HCT116 (cell line): ENCODE results near the gene PRSS58. TPM values are rescaled to one million over a fixed set of nuclear protein-coding genes. Genes with fewer than 3 reads are reported as not detected.

Source experiments
- ATAC-seq: fragments of 200-7000 bp; cut with Tn5 transposase; 2 replicates; pipeline ENCODE4 v1.9.1; 2020; ENCODE audit warnings: mild to moderate bottlenecking, moderate library complexity
- BruUV-seq: library from RNA; stranded (reverse); fragments of 400-500 nt; replicated peaks from 2 replicates; lab custom pipeline; 2021; lab: Mats Ljungman, UMichigan
- CTCF ChIA-PET: fragments of 300-600 bp; sonication (Branson Sonifier 250); formaldehyde crosslinking; loops from one replicate; lab custom pipeline; 2021; ENCODE audit warnings: antibody characterized with exemption; lab: Charles Lee
- POLR2A ChIA-PET: fragments of 300-600, 350-600 bp; sonication (Branson Sonifier 250); formaldehyde crosslinking; loops from one replicate; lab custom pipeline; 2021; ENCODE audit warnings: antibody characterized with exemption; lab: Charles Lee
- RAD21 ChIA-PET, 2 experiments: fragments of 300-600 bp; sonication (Branson Sonifier 250); formaldehyde crosslinking; loops; one replicate each; lab custom pipeline; 2023; ENCODE audit warnings: low total read pairs in 2 of 2; ENCODE audit not compliant: uncharacterized antibody in 2 of 2, unreplicated experiment in 2 of 2, low non-redundant PET in 1 of 2; lab: Charles Lee
- DNase-seq: peaks from one replicate; pipeline ENCODE4 v3.0.0-alpha.2; 2010; ENCODE audit warnings: low read depth, low spot score
- H2AFZ ChIP-seq: fragments of 200-600 bp; shearing (Covaris generic), sonication (generic); 2 replicates; pipeline ENCODE4 v1.6.1; 2017; ENCODE audit warnings: low read depth, mixed run types, mixed read lengths, antibody characterized with exemption, low read length; ENCODE audit not compliant: poor library complexity, severe bottlenecking
- H3K27ac ChIP-seq: 2 replicates; pipeline ENCODE4 v1.5.1; 2012; ENCODE audit warnings: low read depth, low read length
- H3K27me3 ChIP-seq: fragments of 200-600 bp; sonication (generic); 2 replicates; pipeline ENCODE4 v1.6.1; 2016; ENCODE audit warnings: mixed run types, low read length, mixed read lengths; ENCODE audit not compliant: insufficient read depth
- H3K36me3 ChIP-seq, 2 experiments: fragments of 200-500 bp in 1 of 2; fragments of 200-600 bp in 1 of 2; sonication (Bioruptor generic) in 1 of 2; sonication (generic) in 1 of 2; 2 replicates each; pipeline versions ENCODE4 v1.5.1 to v1.6.1; 2014 to 2016; ENCODE audit warnings: low read length in 2 of 2, inconsistent platforms in 1 of 2, mixed read lengths in 1 of 2, mixed run types in 1 of 2; ENCODE audit not compliant: insufficient read depth in 2 of 2, control insufficient read depth in 1 of 2
- H3K4me1 ChIP-seq, 2 experiments: fragments of 200-600 bp in 1 of 2; sonication (generic) in 1 of 2; 2 replicates each; pipeline versions ENCODE4 v1.5.1 to v1.6.1; 2012 to 2017; ENCODE audit warnings: low read length in 2 of 2, inconsistent platforms in 1 of 2, mild to moderate bottlenecking in 1 of 2, mixed read lengths in 1 of 2, mixed run types in 1 of 2, moderate library complexity in 1 of 2; ENCODE audit not compliant: insufficient read depth in 2 of 2, control insufficient read depth in 1 of 2
- H3K4me2 ChIP-seq: fragments of 200-600 bp; sonication (generic); 2 replicates; pipeline ENCODE4 v1.6.1; 2017; ENCODE audit warnings: mixed run types, low read length, mixed read lengths
- H3K4me3 ChIP-seq, 2 experiments: fragments of 200-600 bp in 1 of 2; sonication (generic) in 1 of 2; replicated peaks in 1 of 2; 2 replicates each; pipeline ENCODE4 v1.5.1; 2011 to 2016; ENCODE audit warnings: low read length in 2 of 2, control low read depth in 1 of 2, low read depth in 1 of 2, mild to moderate bottlenecking in 1 of 2, mixed read lengths in 1 of 2, mixed run types in 1 of 2
- H3K79me2 ChIP-seq: fragments of 200-600 bp; sonication (generic); 2 replicates; pipeline ENCODE4 v1.6.1; 2017; ENCODE audit warnings: mild to moderate bottlenecking, mixed run types, low read length, moderate library complexity, mixed read lengths; ENCODE audit not compliant: insufficient read depth
- H3K9ac ChIP-seq: fragments of 200-600 bp; sonication (generic); 2 replicates; pipeline ENCODE4 v1.6.1; 2016; ENCODE audit warnings: low read length, mixed read lengths
- H3K9me2 ChIP-seq: fragments of 200-600 bp; sonication (generic), shearing (Covaris generic); 2 replicates; pipeline ENCODE4 v1.6.1; 2017; ENCODE audit warnings: mixed run types, mild to moderate bottlenecking, moderate library complexity; ENCODE audit not compliant: insufficient read depth
- H3K9me3 ChIP-seq, 2 experiments: fragments of 200-500 bp in 1 of 2; fragments of 200-600 bp in 1 of 2; sonication (Bioruptor generic) in 1 of 2; sonication (generic) in 1 of 2; 2 replicates each; pipeline ENCODE4 v1.6.1; 2014 to 2017; ENCODE audit warnings: low read length in 2 of 2, mixed read lengths in 2 of 2, inconsistent platforms in 1 of 2, low read depth in 1 of 2, mild to moderate bottlenecking in 1 of 2, mixed run types in 1 of 2, moderate library complexity in 1 of 2; ENCODE audit not compliant: control insufficient read depth in 1 of 2, insufficient read depth in 1 of 2
- H4K20me1 ChIP-seq: fragments of 200-600 bp; sonication (generic), shearing (Covaris generic); 2 replicates; pipeline ENCODE4 v1.6.1; 2017; ENCODE audit warnings: mixed run types, mild to moderate bottlenecking, moderate library complexity; ENCODE audit not compliant: insufficient read depth
- CEBPB ChIP-seq: IDR thresholded peaks from 2 replicates; pipeline ENCODE4 v1.6.1; 2012; ENCODE audit warnings: low read depth
- EGR1 ChIP-seq: IDR thresholded peaks from 2 replicates; pipeline ENCODE4 v1.6.1; 2012; ENCODE audit warnings: low read depth
- ELF1 ChIP-seq: IDR thresholded peaks from 2 replicates; pipeline ENCODE4 v1.6.1; 2012; ENCODE audit warnings: low read depth, borderline replicate concordance
- EZH2phosphoT487 ChIP-seq: fragments of 200-600 bp; IDR thresholded peaks from 2 replicates; pipeline ENCODE4 v1.6.1; 2018; ENCODE audit warnings: antibody characterized with exemption, borderline replicate concordance
- FOSL1 ChIP-seq: IDR thresholded peaks from 2 replicates; pipeline ENCODE4 v1.6.1; 2012; ENCODE audit warnings: low read depth
- JUND ChIP-seq: IDR thresholded peaks from 2 replicates; pipeline ENCODE4 v1.6.1; 2012
- POLR2A ChIP-seq: IDR thresholded peaks from 2 replicates; pipeline ENCODE4 v1.7.0; 2011; ENCODE audit warnings: borderline replicate concordance; ENCODE audit not compliant: insufficient read depth, insufficient read length; ENCODE audit errors: extremely low read depth
- RAD21 ChIP-seq: IDR thresholded peaks from 2 replicates; pipeline ENCODE4 v1.6.1; 2012; ENCODE audit warnings: low read depth, mild to moderate bottlenecking
- SIN3A ChIP-seq: IDR thresholded peaks from 2 replicates; pipeline ENCODE4 v1.6.1; 2012; ENCODE audit warnings: low read depth
- SP1 ChIP-seq: IDR thresholded peaks from 2 replicates; pipeline ENCODE4 v1.6.1; 2012; ENCODE audit warnings: low read depth
- SRF ChIP-seq: IDR thresholded peaks from 2 replicates; pipeline ENCODE4 v1.6.1; 2012; ENCODE audit warnings: low read depth
- TCF7L2 ChIP-seq: IDR thresholded peaks from 2 replicates; pipeline ENCODE4 v1.7.0; 2011; ENCODE audit warnings: borderline replicate concordance, inconsistent platforms; ENCODE audit not compliant: insufficient read depth, insufficient read length; ENCODE audit errors: extremely low read depth
- YY1 ChIP-seq: IDR thresholded peaks from 2 replicates; pipeline ENCODE4 v1.6.1; 2011; ENCODE audit warnings: low read length, low read depth, moderate library complexity, mild to moderate bottlenecking; ENCODE audit not compliant: insufficient replicate concordance; ENCODE audit errors: extremely low read depth
- ZNF274 ChIP-seq: fragments of 200-500 bp; sonication (Bioruptor generic); IDR thresholded peaks from 2 replicates; pipeline ENCODE4 v1.6.1; 2014; ENCODE audit warnings: mild to moderate bottlenecking, low read depth, low read length, inconsistent platforms
- intact Hi-C: fragments of 100-400 bp; cut with micrococcal nuclease; formaldehyde crosslinking; loops from 2 replicates; pipeline ENCODE4 v1.10.0; 2022
- total RNA-seq: library from RNA; stranded (reverse); gene quantifications from one replicate; pipeline ENCODE4 v1.2.1, GENCODE V29; 2021; ENCODE audit not compliant: unreplicated experiment
- TF ChIP-seq, protein P1 (sequence below): IDR thresholded peaks from 2 replicates; pipeline ENCODE4 v1.6.1; 2012
- TF ChIP-seq, protein P2 (sequence below): IDR thresholded peaks from 2 replicates; pipeline ENCODE4 v1.6.1; 2012
- TF ChIP-seq, protein P3 (sequence below): IDR thresholded peaks from 2 replicates; pipeline ENCODE4 v1.6.1; 2012; ENCODE audit warnings: low read depth

The PRSS58 gene
- total RNA-seq, 1 experiment from 2014 or later: not detected

DNA sequence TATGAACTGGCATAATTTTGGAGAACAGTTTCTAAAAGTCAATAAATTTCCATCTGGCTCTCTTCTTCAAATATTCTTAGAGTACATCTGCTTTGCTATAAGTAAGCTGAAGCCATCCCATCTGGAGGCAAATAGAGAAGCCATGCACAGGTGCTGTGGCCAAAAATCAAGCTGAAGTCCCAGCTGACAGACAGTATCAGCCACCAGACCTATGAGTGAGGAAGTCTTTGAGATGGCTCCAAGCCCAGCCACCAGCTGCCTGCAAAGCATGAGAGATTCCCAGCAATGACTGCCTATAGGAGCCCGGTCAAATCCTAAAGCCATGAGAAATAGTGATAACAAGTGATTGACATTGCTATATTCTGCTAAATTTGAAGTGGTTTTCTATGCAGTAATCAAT lies 21.7 kb upstream of the PRSS58 start:
- Histone ChIP-seq H3K27me3 (peaks cover 34% of the 10 kb centered on the region), H3K36me3 (no peaks in the 10 kb centered on the region), H3K9ac (no peak overlapping the region), H3K4me2 (no peak overlapping the region), H2AFZ (no peak overlapping the region), H3K9me2 (0 out of 2 replicates have a peak, but pooled peaks cover 3% of the 10 kb centered on the region), H3K27ac (no peak overlapping the region), H3K79me2 (no peaks in the 10 kb centered on the region), H3K4me1 (no peaks in the 10 kb centered on the region), H3K4me3 (no peak overlapping the region), H4K20me1 (no peaks in the 10 kb centered on the region)
- intact Hi-C loops: no loop called here
- DNase-seq (no peak), ATAC-seq (no peak)
- POLR2A ChIA-PET: no interaction called here
- CTCF ChIA-PET: interaction anchor here (0.8 to 1.1 kb wide), 2 partner anchors 303 to 936 kb away, joined by 3 read pairs; no protein-coding TSS in a partner anchor
- RAD21 ChIA-PET: no interaction called here
- no peak for TF ChIP-seq ELF1
- TF ChIP-seq EZH2phosphoT487: no peak
- no peak for TF ChIP-seq RAD21
- TF ChIP-seq SIN3A: no peak
- no peak for TF ChIP-seq CEBPB
- TF ChIP-seq POLR2A: no peak
- TF ChIP-seq, protein P1, sequence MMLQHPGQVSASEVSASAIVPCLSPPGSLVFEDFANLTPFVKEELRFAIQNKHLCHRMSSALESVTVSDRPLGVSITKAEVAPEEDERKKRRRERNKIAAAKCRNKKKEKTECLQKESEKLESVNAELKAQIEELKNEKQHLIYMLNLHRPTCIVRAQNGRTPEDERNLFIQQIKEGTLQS: no peak
- TF ChIP-seq, protein P2, sequence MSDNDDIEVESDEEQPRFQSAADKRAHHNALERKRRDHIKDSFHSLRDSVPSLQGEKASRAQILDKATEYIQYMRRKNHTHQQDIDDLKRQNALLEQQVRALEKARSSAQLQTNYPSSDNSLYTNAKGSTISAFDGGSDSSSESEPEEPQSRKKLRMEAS: no peak
- TF ChIP-seq JUND: no peak
- TF ChIP-seq FOSL1: no peak
- no peak for TF ChIP-seq SP1
- TF ChIP-seq EGR1: no peak
- TF ChIP-seq, protein P3, sequence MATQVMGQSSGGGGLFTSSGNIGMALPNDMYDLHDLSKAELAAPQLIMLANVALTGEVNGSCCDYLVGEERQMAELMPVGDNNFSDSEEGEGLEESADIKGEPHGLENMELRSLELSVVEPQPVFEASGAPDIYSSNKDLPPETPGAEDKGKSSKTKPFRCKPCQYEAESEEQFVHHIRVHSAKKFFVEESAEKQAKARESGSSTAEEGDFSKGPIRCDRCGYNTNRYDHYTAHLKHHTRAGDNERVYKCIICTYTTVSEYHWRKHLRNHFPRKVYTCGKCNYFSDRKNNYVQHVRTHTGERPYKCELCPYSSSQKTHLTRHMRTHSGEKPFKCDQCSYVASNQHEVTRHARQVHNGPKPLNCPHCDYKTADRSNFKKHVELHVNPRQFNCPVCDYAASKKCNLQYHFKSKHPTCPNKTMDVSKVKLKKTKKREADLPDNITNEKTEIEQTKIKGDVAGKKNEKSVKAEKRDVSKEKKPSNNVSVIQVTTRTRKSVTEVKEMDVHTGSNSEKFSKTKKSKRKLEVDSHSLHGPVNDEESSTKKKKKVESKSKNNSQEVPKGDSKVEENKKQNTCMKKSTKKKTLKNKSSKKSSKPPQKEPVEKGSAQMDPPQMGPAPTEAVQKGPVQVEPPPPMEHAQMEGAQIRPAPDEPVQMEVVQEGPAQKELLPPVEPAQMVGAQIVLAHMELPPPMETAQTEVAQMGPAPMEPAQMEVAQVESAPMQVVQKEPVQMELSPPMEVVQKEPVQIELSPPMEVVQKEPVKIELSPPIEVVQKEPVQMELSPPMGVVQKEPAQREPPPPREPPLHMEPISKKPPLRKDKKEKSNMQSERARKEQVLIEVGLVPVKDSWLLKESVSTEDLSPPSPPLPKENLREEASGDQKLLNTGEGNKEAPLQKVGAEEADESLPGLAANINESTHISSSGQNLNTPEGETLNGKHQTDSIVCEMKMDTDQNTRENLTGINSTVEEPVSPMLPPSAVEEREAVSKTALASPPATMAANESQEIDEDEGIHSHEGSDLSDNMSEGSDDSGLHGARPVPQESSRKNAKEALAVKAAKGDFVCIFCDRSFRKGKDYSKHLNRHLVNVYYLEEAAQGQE: no peak
- no peak for TF ChIP-seq YY1
- TF ChIP-seq ZNF274: no peak
- no peak for TF ChIP-seq SRF
- TF ChIP-seq TCF7L2: no peak
- TF ChIP-seq, all 23 proteins: peak for 0
- no TSS peak for BruUV-seq
- no peaks in the 10 kb centered on the region for H3K9me3 ChIP-seq
